GM18951 (cell line): Measurements from ENCODE around the gene TTC28.
"Not testable (repeated sequence)": the region's sequence is repeated elsewhere in the genome, so short reads cannot be mapped to it uniquely, and the experiment has no call there.

Source experiments
- POLR2A ChIP-seq: IDR thresholded peaks from 4 replicates; pipeline ENCODE4 v1.6.1; 2011; ENCODE audit warnings: mild to moderate bottlenecking; ENCODE audit not compliant: insufficient read length, insufficient read depth; ENCODE audit errors: extremely low read depth
- in situ Hi-C: fragments of 300-500 bp; cut with MboI; formaldehyde crosslinking; loops from one replicate; pipeline ENCODE4 v1.12.0; 2022; ENCODE audit warnings: low sequenced_read_pairs, mixed read lengths, inconsistent platforms; ENCODE audit not compliant: unreplicated experiment

The TTC28 gene

GRCh38 chr22:28103596-28103995 is 576.0 kb downstream of the TTC28 start:
- in situ Hi-C loops, result no loop called here
- no peak for TF ChIP-seq POLR2A

GRCh38 chr22:28102151-28102812 is 577.4 kb downstream of the TTC28 start:
- no peak for TF ChIP-seq POLR2A
- in situ Hi-C loops, result no loop called here

- no peak for TF ChIP-seq POLR2A
- in situ Hi-C loops, result no loop called here
Measured at GRCh38 chr22:28097627-28098026, 582.0 kb downstream of the TTC28 start.

GRCh38 chr22:28096161-28096560 is 583.5 kb downstream of the TTC28 start:
- no peak for TF ChIP-seq POLR2A
- in situ Hi-C loops, result no loop called here

- in situ Hi-C loops, result no loop called here
Measured at GRCh38 chr22:28095316-28096095, 584.1 kb downstream of the TTC28 start.

GRCh38 chr22:28094771-28095170 is 584.9 kb downstream of the TTC28 start:
- in situ Hi-C loops, result no loop called here
- no peak for TF ChIP-seq POLR2A

More at GRCh38 chr22:28095316-28096095, 584.1 kb downstream of the TTC28 start:
- no peak for TF ChIP-seq POLR2A

- in situ Hi-C loops, result no loop called here
- no peak for TF ChIP-seq POLR2A
Measured at GRCh38 chr22:28093711-28094110, 585.9 kb downstream of the TTC28 start.

GRCh38 chr22:28091486-28091885 is 588.2 kb downstream of the TTC28 start:
- in situ Hi-C loops, result no loop called here
- no peak for TF ChIP-seq POLR2A

GRCh38 chr22:28089541-28089940 is 590.1 kb downstream of the TTC28 start:
- in situ Hi-C loops, result not testable (repeated sequence)

GRCh38 chr22:28077166-28077565 is 602.5 kb downstream of the TTC28 start:
- in situ Hi-C loops, result no loop called here
- no peak for TF ChIP-seq POLR2A

- TF ChIP-seq POLR2A, result no peak
- in situ Hi-C loops, result no loop called here
Measured at GRCh38 chr22:28075358-28075981, 604.2 kb downstream of the TTC28 start.

- in situ Hi-C loops, result no loop called here
- no peak for TF ChIP-seq POLR2A
Measured at GRCh38 chr22:28074526-28074925, 605.1 kb downstream of the TTC28 start.

- no peak for TF ChIP-seq POLR2A
- in situ Hi-C loops, result no loop called here
Measured at GRCh38 chr22:28072066-28072465, 607.6 kb downstream of the TTC28 start.

- in situ Hi-C loops, result no loop called here
- no peak for TF ChIP-seq POLR2A
Measured at GRCh38 chr22:28068826-28069225, 610.8 kb downstream of the TTC28 start.
